ENCODE data around the gene GTPBP6. TPM values are rescaled to one million over a fixed set of nuclear protein-coding genes. Genes with fewer than 3 reads are reported as not detected.

GTPBP6 gene, protein sequence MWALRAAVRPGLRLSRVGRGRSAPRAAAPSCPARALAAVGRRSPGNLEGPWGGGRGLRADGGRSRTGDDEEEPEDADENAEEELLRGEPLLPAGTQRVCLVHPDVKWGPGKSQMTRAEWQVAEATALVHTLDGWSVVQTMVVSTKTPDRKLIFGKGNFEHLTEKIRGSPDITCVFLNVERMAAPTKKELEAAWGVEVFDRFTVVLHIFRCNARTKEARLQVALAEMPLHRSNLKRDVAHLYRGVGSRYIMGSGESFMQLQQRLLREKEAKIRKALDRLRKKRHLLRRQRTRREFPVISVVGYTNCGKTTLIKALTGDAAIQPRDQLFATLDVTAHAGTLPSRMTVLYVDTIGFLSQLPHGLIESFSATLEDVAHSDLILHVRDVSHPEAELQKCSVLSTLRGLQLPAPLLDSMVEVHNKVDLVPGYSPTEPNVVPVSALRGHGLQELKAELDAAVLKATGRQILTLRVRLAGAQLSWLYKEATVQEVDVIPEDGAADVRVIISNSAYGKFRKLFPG
- polyA plus RNA-seq (2013, experiment 1 of 2): 38.4 TPM
- polyA plus RNA-seq (2013, experiment 2 of 2): 38.5 TPM

DNA sequence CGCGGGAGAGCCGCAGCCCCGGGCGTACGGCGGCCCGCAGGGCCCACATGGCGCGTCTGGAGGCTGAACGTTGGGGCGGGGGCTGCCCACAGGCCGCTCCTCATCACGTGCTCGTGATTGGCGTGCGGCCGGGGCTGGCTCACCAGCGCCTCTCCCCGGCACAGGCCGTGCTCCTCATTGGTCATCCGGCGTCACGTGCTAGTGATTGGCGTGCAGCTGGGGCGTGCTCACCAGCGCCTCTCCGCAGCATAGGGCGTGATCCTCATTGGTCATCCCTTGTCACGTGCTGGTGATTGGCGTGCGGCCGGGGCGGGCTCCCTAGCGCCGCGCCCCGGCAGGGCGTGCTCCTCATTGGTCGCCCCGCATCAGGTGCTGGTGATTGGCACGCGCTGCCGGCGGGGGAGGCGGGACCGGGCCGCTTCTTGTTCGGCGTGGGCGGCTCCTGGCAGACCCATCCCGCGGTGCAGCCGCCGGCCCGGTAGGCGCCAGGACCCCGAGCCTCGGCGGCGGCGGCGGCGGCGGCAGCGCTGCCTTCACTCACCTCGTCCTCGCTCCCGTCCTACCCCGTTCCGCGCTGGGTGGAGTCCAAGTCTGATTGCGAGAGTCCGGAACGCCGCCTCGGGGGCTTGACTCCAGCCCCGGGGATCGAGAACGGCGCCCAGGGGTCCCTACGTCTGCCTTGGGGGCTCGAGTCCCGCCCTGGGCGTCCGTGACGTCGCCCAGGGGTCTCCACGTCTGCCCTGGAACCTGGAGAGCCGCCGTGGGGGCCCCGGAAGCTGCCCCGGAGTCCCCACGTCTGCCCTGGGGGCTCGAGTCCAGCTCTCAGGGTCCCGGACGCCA lies at the start of gene GTPBP6:
GTPBP6 (minus strand) TSS at position 58 of the 840 bp plus-strand sequence; CDS start at position 49, 9 bp downstream.
- Histone ChIP-seq H2BK120ac (ENCODE audit: low read depth, low read length) (peak within 1 kb of the TSS; percentile 10), H3K9ac (ENCODE audit: low read length) (peak within 1 kb of the TSS; percentile 97), H2BK15ac (replicated peaks; ENCODE audit: low read depth) (no peak within 1 kb of the TSS), H2AK5ac (ENCODE audit: low read length) (no peak within 1 kb of the TSS), H3K56ac (ENCODE audit: low read length) (peak within 1 kb of the TSS; percentile 98), H3K18ac (ENCODE audit: low read length) (peak within 1 kb of the TSS; percentile 92), H3K79me2 (ENCODE audit: control insufficient read depth, insufficient read depth, low read length) (peaks cover 5% of the 10 kb centered on the region), H4K5ac (ENCODE audit: low read length) (no peak within 1 kb of the TSS), H3K36me3 (ENCODE audit: control insufficient read depth, insufficient read depth, low read length) (no peaks in the 10 kb centered on the region), H3K23ac (ENCODE audit: low read length) (peak within 1 kb of the TSS; percentile 89), H3K4me1 (ENCODE audit: control insufficient read depth, low read depth, low read length) (no peaks in the 10 kb centered on the region), H3K4me3 (ENCODE audit: low read length) (peak within 1 kb of the TSS; percentile 84), H3K4me2 (ENCODE audit: low read length) (peak within 1 kb of the TSS; percentile 86), H4K8ac (ENCODE audit: low read depth, low read length) (peak within 1 kb of the TSS; percentile 88), H3K4ac (ENCODE audit: low read depth, low read length) (peak within 1 kb of the TSS; percentile 95), H2BK5ac (ENCODE audit: low read length) (no peak within 1 kb of the TSS), H3K79me1 (ENCODE audit: low read length) (peaks cover 2% of the 10 kb centered on the region), H3K27me3 (ENCODE audit: insufficient read depth, low read length, poor library complexity) (no peaks in the 10 kb centered on the region), H3K27ac (ENCODE audit: low read depth, low read length) (peak within 1 kb of the TSS; percentile 82)
- DNase-seq: peak; percentile 100
- no CpG with 5 or more reads among the region's 97 CpGs for WGBS (ENCODE audit: extremely low coverage, insufficient coverage, low lambda C conversion rate)

DNA sequence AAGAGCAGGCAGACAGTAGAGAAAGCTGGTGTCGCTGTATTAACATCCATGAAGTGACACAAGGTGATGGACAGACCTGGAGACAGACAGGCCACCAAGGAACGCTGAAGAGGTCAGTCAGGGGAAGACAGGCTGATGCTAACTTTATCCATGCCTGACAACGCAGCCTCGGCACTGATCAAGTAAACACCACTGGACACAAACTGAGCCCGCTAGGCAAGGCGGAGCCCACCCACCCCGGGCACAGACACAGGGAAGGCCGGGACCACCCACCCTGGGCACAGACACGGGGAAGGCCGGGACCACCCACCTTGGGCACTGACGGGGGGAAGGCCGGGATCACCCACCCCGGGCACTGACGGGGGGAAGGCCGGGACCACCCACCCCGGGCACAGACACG lies 49.3 kb upstream of the GTPBP6 start:
- peaks cover 6% of the 10 kb centered on the region for H3K79me2 ChIP-seq (ENCODE audit: control insufficient read depth, insufficient read depth, low read length)
- H3K23ac ChIP-seq (ENCODE audit: low read length): no peak overlapping the region
- no peak overlapping the region for H4K8ac ChIP-seq (ENCODE audit: low read depth, low read length)
- no peak overlapping the region for H2BK120ac ChIP-seq (ENCODE audit: low read depth, low read length)
- H3K9ac ChIP-seq (ENCODE audit: low read length): no peak overlapping the region
- H4K5ac ChIP-seq (ENCODE audit: low read length): no peak overlapping the region
- no peak overlapping the region for H3K56ac ChIP-seq (ENCODE audit: low read length)
- H3K79me1 ChIP-seq (ENCODE audit: low read length): peaks cover 4% of the 10 kb centered on the region
- no peak overlapping the region for H3K18ac ChIP-seq (ENCODE audit: low read length)
- H3K4me2 ChIP-seq (ENCODE audit: low read length): no peak overlapping the region
- H3K4ac ChIP-seq (ENCODE audit: low read depth, low read length): no peak overlapping the region
- H2BK15ac ChIP-seq (replicated peaks; ENCODE audit: low read depth): no peak overlapping the region
- WGBS (ENCODE audit: extremely low coverage, insufficient coverage, low lambda C conversion rate): no CpG with 5 or more reads among the region's 17 CpGs
- H2BK5ac ChIP-seq (ENCODE audit: low read length): no peak overlapping the region
- no peak overlapping the region for H3K4me3 ChIP-seq (ENCODE audit: low read length)
- no peaks in the 10 kb centered on the region for H3K4me1 ChIP-seq (ENCODE audit: control insufficient read depth, low read depth, low read length)
- peaks cover under 1% of the 10 kb centered on the region for H3K27me3 ChIP-seq (ENCODE audit: insufficient read depth, low read length, poor library complexity)
- no peak for DNase-seq
- H3K36me3 ChIP-seq (ENCODE audit: control insufficient read depth, insufficient read depth, low read length): no peaks in the 10 kb centered on the region
- H2AK5ac ChIP-seq (ENCODE audit: low read length): no peak overlapping the region
- H3K27ac ChIP-seq (ENCODE audit: low read depth, low read length): no peak overlapping the region

- H3K27ac ChIP-seq (ENCODE audit: low read depth, low read length): no peak overlapping the region
- no peak overlapping the region for H3K4me2 ChIP-seq (ENCODE audit: low read length)
- H3K4me1 ChIP-seq (ENCODE audit: control insufficient read depth, low read depth, low read length): no peaks in the 10 kb centered on the region
- H2BK120ac ChIP-seq (ENCODE audit: low read depth, low read length): no peak overlapping the region
- H3K79me2 ChIP-seq (ENCODE audit: control insufficient read depth, insufficient read depth, low read length): peaks cover 6% of the 10 kb centered on the region
- no peak overlapping the region for H2AK5ac ChIP-seq (ENCODE audit: low read length)
- no peak overlapping the region for H2BK15ac ChIP-seq (replicated peaks; ENCODE audit: low read depth)
- no peak overlapping the region for H4K5ac ChIP-seq (ENCODE audit: low read length)
- no peak overlapping the region for H3K18ac ChIP-seq (ENCODE audit: low read length)
- H3K56ac ChIP-seq (ENCODE audit: low read length): no peak overlapping the region
- H3K27me3 ChIP-seq (ENCODE audit: insufficient read depth, low read length, poor library complexity): no peaks in the 10 kb centered on the region
- peaks cover 4% of the 10 kb centered on the region for H3K79me1 ChIP-seq (ENCODE audit: low read length)
- no peak overlapping the region for H4K8ac ChIP-seq (ENCODE audit: low read depth, low read length)
- H3K23ac ChIP-seq (ENCODE audit: low read length): no peak overlapping the region
- H3K9ac ChIP-seq (ENCODE audit: low read length): no peak overlapping the region
- no peak overlapping the region for H3K4me3 ChIP-seq (ENCODE audit: low read length)
- no peak for DNase-seq
- H3K36me3 ChIP-seq (ENCODE audit: control insufficient read depth, insufficient read depth, low read length): no peaks in the 10 kb centered on the region
- H3K4ac ChIP-seq (ENCODE audit: low read depth, low read length): no peak overlapping the region
- WGBS (ENCODE audit: extremely low coverage, insufficient coverage, low lambda C conversion rate): no CpG with 5 or more reads among the region's 16 CpGs
- H2BK5ac ChIP-seq (ENCODE audit: low read length): no peak overlapping the region
Observed at GRCh38 chrX:367349-367748, 48.8 kb upstream of the GTPBP6 start.

DNA sequence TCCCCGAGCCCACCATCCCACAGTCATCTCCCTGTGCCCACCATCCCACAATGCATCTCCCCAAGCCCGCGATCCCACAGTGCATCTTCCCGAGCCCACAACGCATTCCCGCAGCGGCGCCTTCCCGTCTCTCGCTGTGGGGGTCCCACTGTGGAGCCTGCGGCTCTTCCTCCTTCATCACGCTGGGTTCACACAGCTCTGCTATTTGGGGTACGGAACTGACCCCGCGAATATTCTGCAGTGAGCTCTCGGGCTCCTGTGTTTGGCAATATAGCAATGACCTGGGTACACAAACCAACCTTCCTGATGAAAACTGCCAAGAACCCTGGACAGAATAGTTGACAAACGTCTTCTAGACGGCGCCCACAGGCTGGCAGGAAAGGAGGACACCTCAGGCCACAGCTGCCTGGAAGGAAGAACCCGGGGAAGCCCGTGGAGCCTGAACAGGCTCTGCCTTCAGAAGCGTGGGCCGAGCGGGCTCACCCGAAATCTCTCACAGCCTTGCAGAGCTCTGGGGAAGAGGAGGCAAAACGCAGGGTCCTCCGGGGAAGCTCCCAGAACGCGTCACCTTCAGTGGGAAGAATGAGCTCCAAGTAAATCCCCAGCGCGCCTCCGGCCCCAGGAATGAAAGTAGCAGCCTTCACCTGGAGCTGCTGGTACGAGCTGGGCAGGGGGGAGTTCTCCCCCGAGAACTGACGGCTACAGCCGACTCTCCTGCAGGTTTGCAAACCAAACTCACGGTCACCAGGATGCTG lies 45.2 kb upstream of the GTPBP6 start:
- Histone ChIP-seq H2AK5ac (ENCODE audit: low read length) (no peak overlapping the region), H3K4me3 (ENCODE audit: low read length) (no peak overlapping the region), H3K4me2 (ENCODE audit: low read length) (no peak overlapping the region), H3K36me3 (ENCODE audit: control insufficient read depth, insufficient read depth, low read length) (no peaks in the 10 kb centered on the region), H3K56ac (ENCODE audit: low read length) (no peak overlapping the region), H3K27ac (ENCODE audit: low read depth, low read length) (no peak overlapping the region), H3K4ac (ENCODE audit: low read depth, low read length) (no peak overlapping the region), H4K5ac (ENCODE audit: low read length) (no peak overlapping the region), H2BK5ac (ENCODE audit: low read length) (no peak overlapping the region), H4K8ac (ENCODE audit: low read depth, low read length) (no peak overlapping the region), H3K79me2 (ENCODE audit: control insufficient read depth, insufficient read depth, low read length) (peaks cover 5% of the 10 kb centered on the region), H3K79me1 (ENCODE audit: low read length) (peaks cover 2% of the 10 kb centered on the region), H3K9ac (ENCODE audit: low read length) (no peak overlapping the region), H3K18ac (ENCODE audit: low read length) (no peak overlapping the region), H3K4me1 (ENCODE audit: control insufficient read depth, low read depth, low read length) (no peaks in the 10 kb centered on the region), H3K23ac (ENCODE audit: low read length) (no peak overlapping the region), H2BK15ac (replicated peaks; ENCODE audit: low read depth) (no peak overlapping the region), H2BK120ac (ENCODE audit: low read depth, low read length) (no peak overlapping the region), H3K27me3 (ENCODE audit: insufficient read depth, low read length, poor library complexity) (no peaks in the 10 kb centered on the region)
- no peak for DNase-seq
- no CpG with 5 or more reads among the region's 37 CpGs for WGBS (ENCODE audit: extremely low coverage, insufficient coverage, low lambda C conversion rate)

- Histone ChIP-seq H3K27me3 (ENCODE audit: insufficient read depth, low read length, poor library complexity) (no peaks in the 10 kb centered on the region), H3K4me1 (ENCODE audit: control insufficient read depth, low read depth, low read length) (no peaks in the 10 kb centered on the region), H3K36me3 (ENCODE audit: control insufficient read depth, insufficient read depth, low read length) (no peaks in the 10 kb centered on the region)
Observed at GRCh38 chrX:362937-363620, 44.5 kb upstream of the GTPBP6 start.

More at GRCh38 chrX:362937-363620, 44.5 kb upstream of the GTPBP6 start:
- WGBS (ENCODE audit: extremely low coverage, insufficient coverage, low lambda C conversion rate): no CpG with 5 or more reads among the region's 38 CpGs
- Histone ChIP-seq H2BK120ac (ENCODE audit: low read depth, low read length) (no peak overlapping the region), H3K4me3 (ENCODE audit: low read length) (no peak overlapping the region), H3K18ac (ENCODE audit: low read length) (no peak overlapping the region), H2AK5ac (ENCODE audit: low read length) (no peak overlapping the region), H3K27ac (ENCODE audit: low read depth, low read length) (no peak overlapping the region), H3K23ac (ENCODE audit: low read length) (no peak overlapping the region), H3K56ac (ENCODE audit: low read length) (no peak overlapping the region), H2BK15ac (replicated peaks; ENCODE audit: low read depth) (no peak overlapping the region), H3K4me2 (ENCODE audit: low read length) (no peak overlapping the region), H3K79me2 (ENCODE audit: control insufficient read depth, insufficient read depth, low read length) (peaks cover 5% of the 10 kb centered on the region), H2BK5ac (ENCODE audit: low read length) (no peak overlapping the region), H4K5ac (ENCODE audit: low read length) (no peak overlapping the region), H4K8ac (ENCODE audit: low read depth, low read length) (no peak overlapping the region), H3K79me1 (ENCODE audit: low read length) (peaks cover 2% of the 10 kb centered on the region), H3K9ac (ENCODE audit: low read length) (no peak overlapping the region), H3K4ac (ENCODE audit: low read depth, low read length) (no peak overlapping the region)
- no peak for DNase-seq
